ENCODE results near the gene WFIKKN2. TPM values are rescaled to one million over a fixed set of nuclear protein-coding genes. Genes with fewer than 3 reads are reported as not detected.
A peak's percentile ranks its signal among the peaks of the same experiment; 100 is the strongest.

WFIKKN2 gene
- total RNA-seq, 4 donors from 2014 or later, result 0.09 to 0.22 (median 0.20) TPM; not detected in 1

DNA sequence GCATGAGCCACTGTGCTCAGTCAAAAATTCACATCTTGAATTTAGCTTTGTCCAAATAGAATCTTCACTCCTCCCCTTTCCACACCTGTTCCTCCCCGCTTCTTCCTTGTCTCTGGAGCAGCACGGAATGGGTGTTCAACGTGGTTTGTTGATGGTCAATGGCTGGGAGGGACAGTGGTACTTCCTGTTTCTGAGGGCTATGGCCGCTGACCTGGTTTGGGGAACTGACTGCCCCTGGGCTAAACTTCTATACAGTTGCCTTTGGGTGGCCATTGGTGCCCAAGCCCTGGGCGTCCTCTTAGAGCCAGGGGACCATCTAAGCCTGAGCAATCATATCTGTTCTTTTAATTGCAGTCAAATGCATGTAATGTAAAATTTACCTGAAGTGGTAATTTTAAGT, 19.1 kb upstream of the WFIKKN2 start:
- in situ Hi-C loops (cut with MboI; ENCODE audit: low sequenced_read_pairs in 4 of 4) (no loop called here), intact Hi-C loops (cut with DNase I; ENCODE audit: low total_unique reads) (no loop called here)
- Histone ChIP-seq H3K27me3 (no peaks in the 10 kb centered on the region), H3K27ac (no peak overlapping the region), H3K9me3 (no peaks in the 10 kb centered on the region), H3K4me1 (peaks cover 0 to 6% of the 10 kb centered on the region in 2 donors), H3K36me3 (no peaks in the 10 kb centered on the region), H3K4me3 (no peak overlapping the region)
- TF ChIP-seq, protein P1, sequence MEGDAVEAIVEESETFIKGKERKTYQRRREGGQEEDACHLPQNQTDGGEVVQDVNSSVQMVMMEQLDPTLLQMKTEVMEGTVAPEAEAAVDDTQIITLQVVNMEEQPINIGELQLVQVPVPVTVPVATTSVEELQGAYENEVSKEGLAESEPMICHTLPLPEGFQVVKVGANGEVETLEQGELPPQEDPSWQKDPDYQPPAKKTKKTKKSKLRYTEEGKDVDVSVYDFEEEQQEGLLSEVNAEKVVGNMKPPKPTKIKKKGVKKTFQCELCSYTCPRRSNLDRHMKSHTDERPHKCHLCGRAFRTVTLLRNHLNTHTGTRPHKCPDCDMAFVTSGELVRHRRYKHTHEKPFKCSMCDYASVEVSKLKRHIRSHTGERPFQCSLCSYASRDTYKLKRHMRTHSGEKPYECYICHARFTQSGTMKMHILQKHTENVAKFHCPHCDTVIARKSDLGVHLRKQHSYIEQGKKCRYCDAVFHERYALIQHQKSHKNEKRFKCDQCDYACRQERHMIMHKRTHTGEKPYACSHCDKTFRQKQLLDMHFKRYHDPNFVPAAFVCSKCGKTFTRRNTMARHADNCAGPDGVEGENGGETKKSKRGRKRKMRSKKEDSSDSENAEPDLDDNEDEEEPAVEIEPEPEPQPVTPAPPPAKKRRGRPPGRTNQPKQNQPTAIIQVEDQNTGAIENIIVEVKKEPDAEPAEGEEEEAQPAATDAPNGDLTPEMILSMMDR (IDR thresholded peaks at IDR 0.05 in 4 of 5, conservative IDR thresholded peaks at IDR 0.05 in 1 of 5), result no peak
- TF ChIP-seq POLR2A (IDR thresholded peaks at IDR 0.05), result no peak
- DNase-seq (no peak), ATAC-seq (no peak)

DNA sequence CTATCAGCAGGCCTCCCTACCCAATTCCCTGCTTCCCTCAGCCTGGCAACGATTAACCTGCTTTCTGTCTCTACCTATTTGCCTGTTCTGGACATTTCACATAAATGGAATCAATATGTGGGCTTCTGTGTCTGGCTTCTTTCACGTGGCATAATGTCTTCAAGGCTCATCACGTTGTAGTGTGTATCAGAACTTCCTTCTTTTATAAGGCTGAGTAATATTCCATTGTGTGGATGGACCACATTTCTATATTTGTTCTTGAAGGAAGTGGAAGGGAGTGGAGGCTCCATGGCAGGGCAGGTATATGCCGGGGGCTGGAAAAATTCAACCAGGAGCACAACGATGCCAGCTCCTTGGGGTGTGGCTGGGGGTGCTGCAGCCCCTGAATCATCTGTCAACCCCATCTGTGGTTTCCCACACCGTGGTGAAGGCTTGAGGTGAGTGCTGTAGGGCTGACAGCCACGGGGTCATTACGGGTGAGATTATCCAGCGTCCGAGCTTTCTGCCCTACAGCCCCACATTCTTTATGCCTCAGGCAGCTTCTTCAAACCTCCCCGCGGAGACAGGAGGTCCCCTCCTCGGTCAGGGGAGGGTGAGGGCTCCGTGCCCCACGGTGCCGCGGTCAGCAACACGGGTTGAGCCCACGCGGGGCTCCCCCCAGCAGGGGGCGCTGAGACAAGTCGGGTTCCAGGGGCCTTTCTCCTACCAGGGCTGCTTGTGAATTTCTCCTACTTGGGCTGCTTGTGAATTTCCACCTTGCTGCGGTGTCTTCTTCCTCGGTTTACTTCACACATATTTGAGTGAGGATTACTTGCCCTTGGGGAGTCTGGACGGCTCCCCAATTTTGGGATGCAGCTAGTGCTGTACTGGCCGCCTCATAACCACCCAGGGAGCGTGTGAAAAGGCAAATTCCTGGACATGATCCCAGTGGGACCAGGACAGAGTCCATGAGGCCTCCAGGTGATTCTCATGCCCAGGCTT, 18.3 kb upstream of the WFIKKN2 start:
- peak overlapping the region in 1 of 4 donors; percentile 34 for H3K4me3 ChIP-seq
- H3K36me3 ChIP-seq, result no peaks in the 10 kb centered on the region
- H3K4me1 ChIP-seq, result peaks cover 0 to 6% of the 10 kb centered on the region in 2 donors
- TF ChIP-seq, protein P1 (IDR thresholded peaks at IDR 0.05 in 4 of 5, conservative IDR thresholded peaks at IDR 0.05 in 1 of 5), result peak; percentile 62 to 88 (median 80)
- no peak for TF ChIP-seq POLR2A (IDR thresholded peaks at IDR 0.05)
- H3K27ac ChIP-seq, result no peak overlapping the region
- no peaks in the 10 kb centered on the region for H3K9me3 ChIP-seq
- in situ Hi-C loops (cut with MboI; ENCODE audit: low sequenced_read_pairs in 4 of 4), result no loop called here
- ATAC-seq (peak; percentile 71 to 76), DNase-seq (peak in 1 of 2 donors; percentile 29)
- no peaks in the 10 kb centered on the region for H3K27me3 ChIP-seq
- intact Hi-C loops (cut with DNase I; ENCODE audit: low total_unique reads), result loop anchor here (1.0 kb wide), 1 partner anchor 24 kb away; no protein-coding TSS in a partner anchor

DNA sequence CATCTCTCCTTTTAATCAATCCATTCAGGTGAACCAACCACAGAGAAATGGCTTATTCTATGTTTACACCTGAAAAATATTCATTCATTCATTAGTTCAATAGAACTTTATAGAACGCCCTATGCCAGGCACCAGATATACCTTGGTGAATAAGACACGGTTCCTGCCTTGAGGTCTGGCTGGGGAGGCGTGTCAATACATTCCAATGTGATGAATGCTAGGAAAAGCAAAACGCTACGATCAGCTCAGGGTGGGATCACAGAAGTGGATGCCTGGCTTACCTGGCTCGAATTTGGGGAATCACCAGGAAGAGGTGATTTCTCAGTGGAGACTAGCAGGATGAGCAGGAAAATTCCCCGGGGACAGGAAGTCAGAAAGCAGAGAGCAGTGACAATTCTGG, 17.5 kb upstream of the WFIKKN2 start:
- Histone ChIP-seq H3K36me3 (no peaks in the 10 kb centered on the region), H3K4me1 (peaks cover 0 to 6% of the 10 kb centered on the region in 2 donors), H3K27ac (no peak overlapping the region), H3K4me3 (no peak overlapping the region), H3K9me3 (no peaks in the 10 kb centered on the region), H3K27me3 (no peaks in the 10 kb centered on the region)
- in situ Hi-C loops (cut with MboI; ENCODE audit: low sequenced_read_pairs in 4 of 4) (no loop called here), intact Hi-C loops (cut with DNase I; ENCODE audit: low total_unique reads) (loop anchor here (1.0 kb wide), 1 partner anchor 23 kb away; no protein-coding TSS in a partner anchor)
- TF ChIP-seq POLR2A (IDR thresholded peaks at IDR 0.05), result no peak
- TF ChIP-seq, protein P1 (IDR thresholded peaks at IDR 0.05 in 4 of 5, conservative IDR thresholded peaks at IDR 0.05 in 1 of 5), result no peak
- ATAC-seq, result no peak
- no peak for DNase-seq

DNA sequence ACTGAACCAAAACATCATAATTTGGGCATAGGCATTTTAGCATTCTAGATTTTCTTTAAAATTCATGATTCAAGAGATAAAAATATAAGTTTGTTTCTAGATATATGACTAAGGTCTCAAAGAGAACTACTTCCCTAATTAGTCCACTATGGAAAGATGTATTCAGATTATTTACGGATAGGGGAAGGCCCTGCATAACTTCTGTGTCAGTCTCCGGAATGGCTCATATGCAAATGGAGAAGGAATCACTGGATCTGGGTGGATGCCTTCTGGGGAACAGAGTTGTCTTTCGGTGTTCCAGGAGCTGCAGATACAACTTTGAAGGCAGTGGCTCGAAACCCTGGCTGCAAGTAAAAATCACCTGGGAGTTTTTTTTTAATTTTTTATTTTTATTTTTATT, 17.1 kb upstream of the WFIKKN2 start:
- in situ Hi-C loops (cut with MboI; ENCODE audit: low sequenced_read_pairs in 4 of 4), result no loop called here
- no peak overlapping the region for H3K4me3 ChIP-seq
- no peaks in the 10 kb centered on the region for H3K9me3 ChIP-seq
- no peaks in the 10 kb centered on the region for H3K27me3 ChIP-seq
- intact Hi-C loops (cut with DNase I; ENCODE audit: low total_unique reads), result no loop called here
- no peak for TF ChIP-seq POLR2A (IDR thresholded peaks at IDR 0.05)
- TF ChIP-seq, protein P1 (IDR thresholded peaks at IDR 0.05 in 4 of 5, conservative IDR thresholded peaks at IDR 0.05 in 1 of 5), result no peak
- peaks cover 0 to 6% of the 10 kb centered on the region in 2 donors for H3K4me1 ChIP-seq
- H3K36me3 ChIP-seq, result no peaks in the 10 kb centered on the region
- no peak for ATAC-seq
- DNase-seq, result no peak
- no peak overlapping the region for H3K27ac ChIP-seq
